Renal pelvis (tissue), 4 donors: ENCODE results near the gene UBE3C. TPM values are rescaled to one million over a fixed set of nuclear protein-coding genes. Genes with fewer than 3 reads are reported as not detected.

Source experiments
- DNase-seq: peaks from one replicate; pipeline ENCODE4 v3.0.0-alpha.2; 2013
- polyA plus RNA-seq, 3 donors: library from polyadenylated mRNA; unstranded; fragments of 120-200 nt; gene quantifications; one replicate each; pipeline ENCODE4 v1.2.1, GENCODE V29; 2013; ENCODE audit not compliant: insufficient read length in 3 of 3

The UBE3C gene
- polyA plus RNA-seq, 3 donors = 38.0 to 47.1 (median 44.3) TPM

- DNase-seq = no peak
Measured at GRCh38 chr7:157160433-157160832, 21.7 kb downstream of the UBE3C start.

DNA sequence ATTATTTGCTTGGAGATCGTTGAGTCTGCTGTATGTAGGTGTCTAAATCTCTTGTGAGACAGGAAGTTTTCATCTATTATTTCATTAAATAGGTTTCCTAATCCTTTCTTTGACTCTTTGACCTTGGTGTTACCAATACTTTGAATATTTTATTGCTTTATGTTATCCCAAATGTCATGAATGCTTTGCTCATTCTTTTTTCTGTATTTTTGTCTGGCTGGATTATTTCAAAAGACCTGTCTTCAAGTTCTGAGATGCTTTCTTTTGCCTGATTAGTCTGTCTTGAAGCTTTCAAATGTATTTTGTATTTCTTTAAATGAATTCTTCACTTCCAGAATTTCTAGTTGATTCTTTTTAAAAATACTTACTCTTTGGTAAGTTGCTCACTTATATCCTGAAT is 27.3 kb downstream of the UBE3C start:
- DNase-seq = no peak

DNA sequence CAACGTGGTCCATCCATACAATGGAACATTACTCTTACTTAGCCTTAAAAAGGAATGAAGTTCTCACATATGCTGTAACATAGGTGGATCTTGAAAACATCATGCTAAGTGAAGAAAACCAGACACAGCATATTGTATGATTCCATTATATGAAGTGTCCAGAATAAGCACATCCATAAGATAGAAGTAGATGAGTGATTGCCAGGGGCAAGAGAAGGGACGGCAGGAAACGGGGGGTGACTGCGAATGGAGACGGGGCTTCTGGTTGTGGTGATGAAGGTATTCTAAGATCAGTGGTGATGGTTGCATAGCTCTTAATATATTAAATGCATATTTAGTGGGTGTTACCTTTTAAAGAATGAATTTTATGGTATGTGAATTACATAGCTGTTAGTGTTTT is 29.8 kb downstream of the UBE3C start:
- DNase-seq = no peak

DNA sequence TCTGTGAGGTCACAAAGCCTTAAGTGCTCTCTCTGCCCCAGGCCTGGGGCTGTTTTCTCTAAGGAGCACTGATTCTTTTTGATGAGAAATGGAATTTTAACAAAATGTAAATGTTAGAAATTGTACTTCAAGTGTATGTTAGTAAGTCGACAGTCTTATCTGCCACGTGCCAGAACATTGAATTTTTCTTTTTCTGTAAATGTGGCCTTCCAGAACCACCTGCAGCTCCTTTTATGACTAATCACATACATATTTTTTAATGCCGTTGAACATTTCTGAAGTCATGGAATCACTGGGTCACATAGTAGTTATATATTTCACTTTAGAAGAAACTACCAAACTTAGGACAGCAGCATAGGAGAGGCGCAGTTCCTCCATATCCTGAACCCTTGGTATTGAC is 38.0 kb downstream of the UBE3C start:
- no peak for DNase-seq

- DNase-seq = no peak
Measured at GRCh38 chr7:157177333-157177982, 38.7 kb downstream of the UBE3C start.

DNA sequence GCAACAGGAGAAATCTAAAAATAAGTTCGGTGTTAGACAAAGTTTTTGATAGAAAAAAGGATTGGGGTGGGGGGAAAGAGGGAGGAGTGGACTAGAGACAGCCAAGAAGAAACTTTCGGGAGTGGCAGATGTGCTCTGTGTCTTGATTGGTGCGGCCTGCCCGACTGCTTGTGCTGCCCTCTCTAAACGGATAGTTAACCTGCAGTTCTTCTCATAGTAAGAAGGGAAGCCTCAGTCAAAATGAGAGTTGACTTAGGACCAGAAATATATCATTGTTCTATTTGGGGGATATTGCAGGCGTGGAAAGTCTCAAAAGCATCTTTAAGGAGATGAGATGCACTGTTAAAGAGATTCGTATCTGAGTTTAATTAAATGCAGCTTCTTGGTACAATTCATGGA is 39.3 kb downstream of the UBE3C start:
- no peak for DNase-seq

DNA sequence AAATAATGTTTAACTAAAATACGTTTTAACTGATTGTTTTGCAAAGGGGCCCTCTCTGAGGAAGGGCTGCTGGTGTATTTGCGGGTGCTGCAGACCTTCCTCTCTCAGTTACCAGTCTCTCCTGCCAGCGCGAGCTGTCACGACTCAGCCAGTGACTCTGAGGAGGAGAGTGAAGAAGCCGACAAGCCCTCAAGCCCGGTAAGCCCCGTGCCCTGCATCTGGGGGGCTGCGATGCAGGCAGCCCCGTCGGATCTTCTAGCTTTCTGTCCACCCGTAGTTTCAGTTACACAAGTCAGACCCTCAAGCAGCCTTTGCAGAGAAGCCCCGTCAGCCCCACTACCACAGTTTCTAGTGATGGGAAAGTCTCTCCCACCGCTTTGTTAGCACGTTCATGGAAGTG is 45.1 kb downstream of the UBE3C start:
- no peak for DNase-seq

DNA sequence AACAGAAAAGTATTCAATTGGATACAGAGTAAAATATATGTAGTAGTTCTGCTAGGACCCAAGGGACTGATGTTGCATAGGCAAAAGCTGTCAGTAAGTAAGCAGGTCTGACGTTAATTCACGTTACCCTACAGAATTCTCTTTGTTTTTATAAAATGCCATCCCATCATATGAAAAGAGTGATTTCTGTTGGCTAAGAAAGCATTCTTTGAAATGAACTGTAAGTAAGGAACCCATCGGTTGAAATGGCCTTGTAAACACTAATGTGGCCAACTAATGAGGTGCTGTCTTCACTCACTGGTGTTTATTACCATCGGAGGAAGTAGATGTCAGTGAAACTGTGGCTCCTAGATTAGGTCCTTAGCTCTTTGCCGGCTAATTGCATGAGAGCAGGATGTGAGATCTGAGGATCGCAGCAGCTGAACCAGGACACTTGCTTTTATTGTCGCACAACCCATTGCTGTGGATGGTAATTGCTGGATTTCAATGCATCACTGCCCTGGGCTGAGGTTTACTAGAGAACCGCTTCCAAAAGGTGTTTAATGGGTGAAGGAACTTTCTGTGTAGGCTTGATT is 49.5 kb downstream of the UBE3C start:
- no peak for DNase-seq

- no peak for DNase-seq
Measured at GRCh38 chr7:157189405-157189804, 50.7 kb downstream of the UBE3C start.

DNA sequence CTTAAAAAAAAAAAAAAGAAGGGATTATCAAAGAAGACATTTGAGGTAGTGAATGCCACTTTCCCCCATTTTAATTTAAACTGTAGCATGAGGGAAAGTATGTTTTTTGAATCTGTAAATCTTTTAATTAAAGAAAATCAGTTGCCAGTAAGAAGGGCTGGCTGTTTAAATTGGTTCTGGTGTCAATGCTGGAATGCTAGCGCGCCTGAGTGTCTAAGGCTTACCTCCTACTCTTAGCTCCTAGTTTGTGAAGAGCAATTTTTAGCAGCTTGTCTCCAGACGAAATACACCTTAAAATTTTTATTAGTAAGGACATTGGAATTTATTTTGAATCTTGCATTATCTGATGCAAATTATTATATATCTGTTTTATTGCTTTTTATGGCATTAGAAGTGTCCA is 54.1 kb downstream of the UBE3C start:
- DNase-seq = no peak

DNA sequence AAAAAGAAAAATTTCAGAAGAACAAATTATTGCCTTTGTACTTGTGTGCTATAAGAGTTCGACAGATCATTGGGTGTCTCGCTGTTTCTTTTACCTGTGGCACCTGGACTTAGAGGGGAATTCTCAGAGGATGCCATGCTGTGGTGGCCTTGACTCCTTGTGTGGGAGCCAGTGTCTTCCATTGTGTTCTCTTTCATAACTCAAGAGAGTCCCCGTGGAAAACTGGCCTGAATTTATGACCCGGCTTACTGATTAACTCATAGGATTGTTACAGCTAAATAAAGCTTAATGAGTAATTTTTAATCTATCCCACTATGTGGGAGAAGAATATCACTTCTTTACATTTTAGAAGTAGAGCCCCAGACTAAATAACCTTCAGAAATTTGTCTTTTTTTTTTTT is 54.5 kb downstream of the UBE3C start:
- DNase-seq = no peak

DNA sequence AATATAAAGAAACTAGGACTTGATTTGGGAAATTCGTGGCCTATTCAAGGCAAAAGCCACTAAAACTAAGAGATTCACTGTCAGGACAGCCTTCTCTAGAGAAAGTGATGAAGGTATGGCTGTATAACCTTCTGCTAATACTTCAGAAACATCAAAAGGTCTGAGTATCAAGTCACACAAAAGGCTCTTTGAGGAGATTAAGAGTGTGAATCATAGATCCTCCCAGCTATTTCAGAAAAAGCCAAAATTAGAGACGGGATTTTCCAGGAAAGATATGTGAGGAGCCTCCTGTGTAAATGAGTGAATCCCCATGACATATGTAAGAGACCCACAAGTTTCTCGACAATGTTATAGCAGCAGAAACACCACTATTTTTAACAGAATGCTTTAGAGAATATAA is 56.2 kb downstream of the UBE3C start:
- DNase-seq = no peak

- DNase-seq = no peak
Measured at GRCh38 chr7:157195868-157196267, 57.1 kb downstream of the UBE3C start.

- no peak for DNase-seq
Measured at GRCh38 chr7:157204134-157204533, 65.4 kb downstream of the UBE3C start.

DNA sequence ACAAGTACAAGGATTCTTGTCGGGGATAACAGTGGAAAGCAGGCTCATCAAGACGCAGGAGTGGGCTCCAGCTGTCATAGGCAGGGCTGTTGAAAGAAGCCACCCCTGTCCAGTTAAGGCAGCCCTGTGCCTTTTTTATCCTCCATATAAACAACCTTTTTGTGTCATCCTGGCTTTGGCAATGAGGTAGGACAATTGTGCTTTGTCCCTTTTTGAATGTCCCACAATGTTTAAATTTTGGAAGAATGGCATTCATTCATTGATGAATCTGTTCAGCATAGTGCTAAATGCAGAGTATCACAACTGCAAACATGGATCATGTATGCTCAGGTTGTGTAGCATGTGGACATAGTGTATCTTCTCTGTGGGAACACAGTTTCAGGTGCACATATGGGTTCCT is 66.7 kb downstream of the UBE3C start:
- DNase-seq = no peak

DNA sequence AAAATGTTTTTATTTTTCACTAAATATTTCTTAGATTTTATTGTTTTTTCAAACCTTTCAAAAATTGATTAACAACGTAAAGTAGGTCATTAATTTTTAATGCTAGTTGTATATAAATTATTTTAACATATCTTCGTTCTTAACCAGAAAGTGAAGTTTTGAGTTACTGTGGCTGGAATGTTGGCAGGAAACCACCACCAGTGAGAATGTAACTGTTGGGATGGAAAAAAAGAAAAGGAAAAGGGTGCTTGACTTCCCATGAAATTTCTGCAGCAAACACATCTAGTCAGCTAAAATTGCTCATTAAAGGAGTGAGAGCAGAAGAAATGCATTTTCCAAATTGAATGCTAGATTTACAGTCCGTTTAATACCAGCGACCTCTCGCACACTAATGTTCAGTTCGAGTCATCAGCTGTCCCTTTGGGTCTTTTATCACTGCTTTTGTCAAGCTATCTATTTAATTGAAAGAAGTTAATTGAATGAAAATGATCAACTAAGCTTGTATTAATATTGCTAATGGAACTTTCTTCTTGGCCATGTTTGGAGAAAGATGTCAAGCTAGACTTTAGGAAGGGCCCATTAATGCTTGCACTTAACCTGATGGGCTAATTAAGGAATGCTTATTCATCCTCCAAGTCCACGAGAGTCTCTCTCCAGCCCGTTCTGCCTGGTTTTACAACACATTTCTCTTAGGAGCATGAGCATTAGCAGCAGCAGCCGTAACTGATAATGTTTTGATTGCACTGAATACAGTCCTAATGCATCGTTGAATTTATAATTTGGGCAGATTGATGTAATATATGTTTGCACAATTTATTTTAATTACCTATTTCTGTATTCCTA is 70.1 kb downstream of the UBE3C start:
- no peak for DNase-seq

DNA sequence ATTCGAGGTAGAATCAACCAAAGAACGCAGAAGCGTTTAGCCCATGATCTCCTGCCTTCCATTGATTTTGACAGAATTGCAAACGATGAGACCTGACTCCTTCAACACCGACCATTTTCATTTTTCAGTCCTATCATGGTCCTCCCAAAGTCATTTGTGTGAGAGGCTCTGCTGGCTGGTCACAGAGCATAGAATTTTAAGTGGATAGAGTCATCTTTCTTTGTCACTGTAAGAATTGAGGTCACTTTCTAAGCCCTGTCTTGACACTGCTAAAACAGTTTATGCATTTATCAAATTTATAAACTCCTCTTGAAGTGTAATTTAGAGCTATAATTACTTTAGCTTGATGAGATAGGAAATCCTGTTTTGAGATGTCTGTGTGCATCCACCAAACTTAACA is 72.0 kb downstream of the UBE3C start:
- no peak for DNase-seq

DNA sequence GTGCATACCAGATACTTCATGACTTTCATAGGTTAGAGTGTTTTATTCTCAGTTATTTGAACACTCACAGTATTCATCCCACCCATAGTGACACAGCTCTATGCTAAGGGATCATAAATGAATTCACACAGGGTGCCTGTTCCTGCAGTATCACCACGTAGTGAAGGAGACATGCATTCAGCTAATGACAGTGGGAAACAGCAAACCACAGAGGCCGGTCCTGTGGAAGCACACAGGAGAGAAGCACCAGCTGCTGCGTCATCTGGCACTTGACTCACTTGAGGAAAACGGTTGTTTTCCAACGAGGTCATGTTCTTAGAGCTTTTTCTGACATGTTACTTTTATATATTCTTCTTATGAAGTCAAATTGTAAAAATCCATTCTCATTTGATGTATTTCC is 73.0 kb downstream of the UBE3C start:
- DNase-seq = no peak

GRCh38 chr7:157219154-157219553 is 80.4 kb downstream of the UBE3C start:
- no peak for DNase-seq

- DNase-seq = no peak
Measured at GRCh38 chr7:157220916-157221569, 82.3 kb downstream of the UBE3C start.

DNA sequence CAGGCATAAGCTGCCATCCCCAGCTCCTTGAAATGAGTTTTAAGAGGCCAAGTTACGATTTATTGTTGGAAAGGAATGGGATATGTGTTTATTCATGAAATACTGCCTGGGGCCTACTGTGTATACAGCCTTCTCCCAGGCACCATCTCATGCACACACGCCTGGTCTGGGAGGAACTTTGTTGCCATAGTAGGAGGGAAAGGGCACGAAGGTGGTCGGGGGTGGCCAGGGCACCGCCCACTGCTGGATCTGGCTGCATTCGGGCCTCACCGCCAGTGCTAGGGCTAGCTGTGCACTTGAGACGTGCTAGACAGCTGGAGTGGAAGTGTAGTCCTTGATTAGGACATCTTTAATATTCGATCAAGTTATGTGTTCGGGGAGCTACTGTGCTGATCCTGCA is 84.0 kb downstream of the UBE3C start:
- DNase-seq = no peak

DNA sequence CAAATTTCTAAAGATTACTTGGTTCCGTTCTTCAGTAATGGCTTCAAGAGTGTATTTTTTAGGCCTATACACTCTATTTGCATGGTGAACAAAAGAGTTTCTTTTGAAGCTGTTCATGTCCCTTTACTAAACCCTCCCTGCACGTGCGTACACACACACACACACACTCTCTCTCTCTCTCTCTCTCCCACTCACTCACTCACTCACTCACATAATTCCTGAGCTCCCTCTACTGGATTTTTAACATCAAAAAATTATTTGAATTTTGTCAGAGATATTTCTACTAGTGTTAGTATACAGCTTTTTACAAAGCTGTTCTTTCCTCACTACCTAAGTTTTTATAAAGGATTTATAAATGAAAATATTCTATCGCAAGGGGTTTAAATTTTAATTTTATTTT is 85.9 kb downstream of the UBE3C start:
- DNase-seq = no peak
